Breast epithelium (tissue), 3 donors: ENCODE data around the gene NDUFAF2.

ENCODE experiments used
- POLR2A ChIP-seq: fragments of 450-650 bp; IDR thresholded peaks from one replicate; pipeline ENCODE4 v1.6.1; 2016; ENCODE audit warnings: antibody characterized with exemption, mild to moderate bottlenecking, moderate library complexity
- POLR2AphosphoS5 ChIP-seq, 3 donors: sonication (generic); formaldehyde crosslinking; IDR thresholded peaks; one replicate each; pipeline ENCODE4 v1.6.1; 2017; ENCODE audit warnings: antibody characterized with exemption in 3 of 3
- TF ChIP-seq, protein P1 (sequence below), 3 donors: fragments of 450-650 bp; IDR thresholded peaks; one replicate each; pipeline ENCODE4 v1.5.1; 2016 to 2017; ENCODE audit warnings: antibody characterized with exemption in 3 of 3, mild to moderate bottlenecking in 3 of 3, moderate library complexity in 3 of 3

DNA sequence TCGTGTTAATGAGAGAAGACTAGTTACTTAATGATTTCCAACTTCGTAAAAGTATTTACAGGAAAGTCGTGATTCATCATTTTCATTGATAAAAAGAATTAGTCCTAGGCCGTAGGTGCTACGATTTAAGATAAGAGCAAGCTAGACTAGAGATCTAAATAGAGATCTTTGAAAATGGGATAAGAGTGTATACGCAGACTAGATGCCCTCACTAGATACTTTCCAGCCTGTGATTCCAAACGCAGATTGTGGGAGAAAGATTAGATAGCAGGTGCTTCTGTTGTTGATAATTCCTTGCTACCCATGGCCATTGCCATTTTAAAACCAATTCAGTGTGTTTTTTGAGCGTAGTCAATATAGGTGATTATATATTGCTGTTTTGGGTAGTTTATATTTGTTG lies 223.9 kb downstream of the NDUFAF2 start:
- TF ChIP-seq, protein P1, sequence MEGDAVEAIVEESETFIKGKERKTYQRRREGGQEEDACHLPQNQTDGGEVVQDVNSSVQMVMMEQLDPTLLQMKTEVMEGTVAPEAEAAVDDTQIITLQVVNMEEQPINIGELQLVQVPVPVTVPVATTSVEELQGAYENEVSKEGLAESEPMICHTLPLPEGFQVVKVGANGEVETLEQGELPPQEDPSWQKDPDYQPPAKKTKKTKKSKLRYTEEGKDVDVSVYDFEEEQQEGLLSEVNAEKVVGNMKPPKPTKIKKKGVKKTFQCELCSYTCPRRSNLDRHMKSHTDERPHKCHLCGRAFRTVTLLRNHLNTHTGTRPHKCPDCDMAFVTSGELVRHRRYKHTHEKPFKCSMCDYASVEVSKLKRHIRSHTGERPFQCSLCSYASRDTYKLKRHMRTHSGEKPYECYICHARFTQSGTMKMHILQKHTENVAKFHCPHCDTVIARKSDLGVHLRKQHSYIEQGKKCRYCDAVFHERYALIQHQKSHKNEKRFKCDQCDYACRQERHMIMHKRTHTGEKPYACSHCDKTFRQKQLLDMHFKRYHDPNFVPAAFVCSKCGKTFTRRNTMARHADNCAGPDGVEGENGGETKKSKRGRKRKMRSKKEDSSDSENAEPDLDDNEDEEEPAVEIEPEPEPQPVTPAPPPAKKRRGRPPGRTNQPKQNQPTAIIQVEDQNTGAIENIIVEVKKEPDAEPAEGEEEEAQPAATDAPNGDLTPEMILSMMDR (IDR thresholded peaks at IDR 0.05) = no peak
- TF ChIP-seq POLR2A = no peak
- no peak for TF ChIP-seq POLR2AphosphoS5 (IDR thresholded peaks at IDR 0.05)
